LNCaP clone FGC (cell line): ENCODE data around the gene ANKH.
"Not testable (repeated sequence)": the region's sequence is repeated elsewhere in the genome, so short reads cannot be mapped to it uniquely, and the experiment has no call there.

Experiments used
- DNase-seq: peaks from one replicate; pipeline ENCODE4 v3.0.0-alpha.2; 2011; ENCODE audit warnings: low read depth
- H3K4me3 ChIP-seq: 2 replicates; pipeline ENCODE4 v1.5.1; 2011; ENCODE audit warnings: mild to moderate bottlenecking, low read depth, low read length, control low read depth
- TF ChIP-seq, protein P1 (sequence below): IDR thresholded peaks from 2 replicates; pipeline ENCODE4 v1.5.1; 2012; ENCODE audit warnings: mild to moderate bottlenecking; ENCODE audit not compliant: control insufficient read depth, insufficient read depth; ENCODE audit errors: extremely low read depth

ANKH gene

DNA sequence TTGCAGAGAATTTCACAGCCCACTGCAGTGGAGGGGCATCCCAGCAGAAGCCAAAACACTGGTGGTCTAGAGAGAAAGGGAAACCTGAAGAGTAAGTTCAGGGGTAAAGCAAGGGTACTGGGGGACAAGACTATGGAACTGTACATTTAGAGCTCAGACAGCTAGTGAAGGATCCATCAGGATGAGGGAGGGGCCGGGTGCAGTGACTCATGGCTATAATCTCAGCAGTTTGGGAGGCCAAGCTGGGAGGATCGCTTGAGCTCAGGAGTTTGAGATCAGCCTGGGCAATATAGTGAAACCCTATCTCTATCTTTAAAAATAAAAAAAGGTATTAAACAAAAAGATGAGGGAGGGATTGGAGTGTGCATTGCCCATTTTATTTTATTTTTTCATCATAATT, 7.8 kb upstream of the ANKH start:
- TF ChIP-seq, protein P1, sequence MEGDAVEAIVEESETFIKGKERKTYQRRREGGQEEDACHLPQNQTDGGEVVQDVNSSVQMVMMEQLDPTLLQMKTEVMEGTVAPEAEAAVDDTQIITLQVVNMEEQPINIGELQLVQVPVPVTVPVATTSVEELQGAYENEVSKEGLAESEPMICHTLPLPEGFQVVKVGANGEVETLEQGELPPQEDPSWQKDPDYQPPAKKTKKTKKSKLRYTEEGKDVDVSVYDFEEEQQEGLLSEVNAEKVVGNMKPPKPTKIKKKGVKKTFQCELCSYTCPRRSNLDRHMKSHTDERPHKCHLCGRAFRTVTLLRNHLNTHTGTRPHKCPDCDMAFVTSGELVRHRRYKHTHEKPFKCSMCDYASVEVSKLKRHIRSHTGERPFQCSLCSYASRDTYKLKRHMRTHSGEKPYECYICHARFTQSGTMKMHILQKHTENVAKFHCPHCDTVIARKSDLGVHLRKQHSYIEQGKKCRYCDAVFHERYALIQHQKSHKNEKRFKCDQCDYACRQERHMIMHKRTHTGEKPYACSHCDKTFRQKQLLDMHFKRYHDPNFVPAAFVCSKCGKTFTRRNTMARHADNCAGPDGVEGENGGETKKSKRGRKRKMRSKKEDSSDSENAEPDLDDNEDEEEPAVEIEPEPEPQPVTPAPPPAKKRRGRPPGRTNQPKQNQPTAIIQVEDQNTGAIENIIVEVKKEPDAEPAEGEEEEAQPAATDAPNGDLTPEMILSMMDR: no peak
- no peak for DNase-seq

DNA sequence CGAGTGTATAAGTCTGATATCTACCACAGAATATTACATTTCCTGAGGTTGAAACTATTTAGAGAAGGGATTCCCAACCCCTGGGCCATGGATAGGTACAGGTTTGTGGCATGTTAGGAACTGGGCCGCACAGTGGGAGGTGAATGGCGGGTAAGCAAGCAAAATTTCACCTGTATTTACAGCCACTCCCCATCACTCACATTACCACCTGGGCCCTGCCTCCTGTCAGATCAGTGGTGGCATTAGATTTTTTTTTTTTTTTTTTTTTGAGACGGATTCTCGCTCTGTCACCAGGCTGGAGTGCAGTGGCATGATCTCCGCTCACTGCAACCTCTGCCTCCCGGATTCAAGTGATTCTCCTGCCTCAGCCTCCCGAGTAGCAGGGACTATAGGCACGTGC, 6.6 kb upstream of the ANKH start:
- H3K4me3 ChIP-seq, DNase-seq: not testable (repeated sequence)

More for the DNA sequence above, 7.8 kb upstream of the ANKH start:
- H3K4me3 ChIP-seq: no peak overlapping the region

DNA sequence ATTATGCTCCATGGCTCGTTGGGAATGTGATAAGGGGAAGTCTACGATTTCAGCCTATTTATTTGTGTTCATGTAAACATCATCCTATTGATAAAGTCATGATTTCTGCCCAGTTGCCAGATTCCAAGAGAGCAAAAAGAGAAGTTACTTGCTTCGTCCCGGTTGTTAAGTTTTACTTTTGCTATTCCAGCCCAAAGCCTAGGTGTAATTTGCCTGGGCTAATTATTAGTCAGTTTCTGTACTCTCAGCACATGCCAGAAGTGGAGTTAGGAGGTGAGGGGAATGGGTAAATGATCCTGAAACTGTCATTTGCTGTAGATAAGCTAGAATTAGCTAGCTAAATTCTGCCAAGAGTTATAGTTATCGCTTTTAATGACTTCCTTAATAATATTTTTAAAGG, 4.5 kb upstream of the ANKH start:
- TF ChIP-seq, protein P1: no peak
- no peak overlapping the region for H3K4me3 ChIP-seq
- DNase-seq: no peak

DNA sequence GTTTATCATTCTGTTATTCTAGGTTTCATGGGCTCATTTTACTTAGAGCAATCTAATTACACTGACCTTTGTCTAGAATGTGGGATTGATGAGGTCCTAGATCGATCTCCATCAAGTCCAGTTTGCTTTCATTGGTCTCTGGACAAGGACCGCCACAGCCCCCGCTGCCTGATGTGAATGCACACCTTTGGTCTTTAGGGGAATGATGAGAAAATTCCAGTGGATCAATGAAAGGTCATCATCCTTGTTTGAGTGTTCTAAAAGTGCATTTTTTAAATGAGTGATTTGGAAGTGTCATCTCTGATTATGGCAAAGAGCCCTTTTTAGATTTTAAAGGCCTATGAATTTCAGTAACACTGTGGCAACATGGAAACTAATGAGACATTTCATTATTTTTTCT, 2.2 kb upstream of the ANKH start:
- H3K4me3 ChIP-seq: no peak overlapping the region
- TF ChIP-seq, protein P1: no peak
- DNase-seq: no peak

DNA sequence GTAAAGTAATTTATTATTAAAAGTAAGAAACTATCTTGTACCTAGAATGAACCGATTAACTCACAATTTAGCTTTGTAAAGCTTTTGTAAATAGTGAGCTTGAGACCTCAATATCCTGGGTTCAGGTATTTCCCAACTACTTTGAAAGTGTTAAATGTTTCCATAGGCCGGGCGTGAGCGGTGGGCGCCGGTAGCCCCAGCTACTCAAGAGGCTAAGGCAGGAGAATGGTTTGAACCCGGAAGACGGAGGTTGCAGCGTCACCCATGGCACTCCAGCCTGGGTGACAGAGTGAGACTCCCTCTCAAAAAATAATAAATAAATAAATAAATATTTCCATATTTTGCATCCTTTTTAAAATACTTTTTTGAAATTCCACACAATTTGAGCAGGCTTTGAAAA, 1.5 kb upstream of the ANKH start:
- TF ChIP-seq, protein P1: no peak
- no peak overlapping the region for H3K4me3 ChIP-seq
- DNase-seq: no peak

DNA sequence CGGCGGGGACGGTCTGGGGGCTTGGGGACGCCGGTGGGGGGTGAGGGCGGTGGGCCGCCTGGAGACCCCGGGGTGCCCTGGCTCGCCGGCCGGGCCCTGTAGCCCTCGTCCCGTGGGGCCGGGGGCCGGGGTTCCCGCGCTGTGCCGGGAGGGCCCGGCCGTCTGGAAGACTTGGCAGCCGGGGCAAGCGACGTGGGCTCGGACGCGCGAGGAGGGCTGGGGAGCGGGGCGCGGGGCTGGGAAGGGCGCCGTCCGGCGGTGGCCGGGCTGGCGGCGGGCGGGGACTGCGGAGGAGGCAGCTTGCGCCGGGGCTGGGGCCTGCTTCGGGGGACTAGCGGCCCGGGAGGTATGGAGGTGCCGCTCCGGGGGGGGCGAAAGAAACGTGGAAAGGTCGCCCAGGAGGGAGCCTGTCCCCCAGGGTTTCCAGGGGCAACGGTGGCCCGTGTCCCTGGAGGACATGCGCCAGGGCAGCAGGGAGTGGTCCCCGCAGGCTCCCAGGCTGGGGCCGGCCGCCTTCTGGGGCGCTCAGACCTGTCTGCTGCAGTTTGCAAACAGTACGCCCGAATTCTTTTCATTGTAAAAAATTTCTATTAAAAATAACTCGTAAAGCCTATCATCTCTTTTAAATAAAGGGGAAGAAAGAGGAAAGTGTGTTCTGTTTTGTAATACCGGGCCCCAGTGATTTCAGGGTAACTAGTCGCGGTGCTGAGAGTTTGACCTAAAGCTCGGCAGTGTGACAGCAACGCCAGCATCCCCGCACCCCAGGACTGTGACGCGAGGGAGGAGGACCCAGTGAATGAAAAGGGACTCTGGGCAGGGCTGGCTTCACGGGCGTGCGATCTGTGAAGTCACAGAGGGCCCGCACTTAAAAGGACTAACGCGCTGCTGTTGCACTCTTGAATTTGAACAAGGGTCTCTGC, 752 bp upstream of the ANKH start:
- DNase-seq: no peak
- TF ChIP-seq, protein P1: peak; percentile 48; the same call in 1 of the 2 replicates
- peak overlapping the region; percentile 49 for H3K4me3 ChIP-seq

DNA sequence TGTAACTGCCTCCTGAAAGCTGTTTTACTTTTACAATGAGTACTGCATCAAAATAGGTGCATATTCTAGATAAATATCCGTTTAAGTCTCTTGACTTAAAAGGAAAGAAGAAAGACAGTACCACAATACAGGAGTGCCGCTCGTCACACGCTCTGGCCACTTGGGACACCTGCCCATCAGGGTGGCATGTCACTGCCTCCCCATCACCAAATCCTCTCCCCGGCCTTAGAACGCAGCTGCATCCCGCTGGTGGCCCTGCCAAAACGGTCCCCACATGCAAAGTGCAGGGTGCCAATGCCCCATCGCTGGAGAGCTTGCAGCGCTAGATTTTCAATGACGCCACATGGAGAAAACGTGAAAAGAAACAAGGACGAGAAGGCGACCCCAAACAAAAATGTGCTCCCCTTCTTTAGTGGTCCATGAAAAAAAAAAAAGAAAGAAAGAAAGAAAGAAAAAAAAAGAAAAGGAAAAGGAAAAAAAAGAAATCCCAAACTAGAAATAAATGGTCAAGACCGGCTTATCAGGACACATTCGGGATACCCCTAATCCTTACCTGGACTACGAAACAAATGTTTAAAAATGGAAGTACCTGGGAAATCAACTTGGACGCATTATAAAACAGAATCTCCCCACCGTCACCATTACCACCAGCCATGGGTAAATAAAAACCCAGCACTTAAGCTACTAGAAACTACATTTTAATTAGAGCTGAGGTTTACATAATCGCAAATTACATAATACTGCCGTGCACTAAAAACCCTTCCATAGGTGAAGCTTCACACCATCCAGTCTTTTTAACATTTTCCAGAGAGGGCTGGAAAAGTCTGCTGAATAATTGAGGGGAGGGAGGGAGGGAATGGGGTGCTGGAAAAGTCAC, 1.0 kb downstream of the ANKH start:
- DNase-seq: no peak
- TF ChIP-seq, protein P1: no peak
- peak overlapping the region; percentile 81 for H3K4me3 ChIP-seq
